Measurements from ENCODE around the gene NFKB1. TPM values are rescaled to one million over a fixed set of nuclear protein-coding genes. Genes with fewer than 3 reads are reported as not detected.

Gene NFKB1
- total RNA-seq, 1 donor from 2014 or later: 32.2 TPM

DNA sequence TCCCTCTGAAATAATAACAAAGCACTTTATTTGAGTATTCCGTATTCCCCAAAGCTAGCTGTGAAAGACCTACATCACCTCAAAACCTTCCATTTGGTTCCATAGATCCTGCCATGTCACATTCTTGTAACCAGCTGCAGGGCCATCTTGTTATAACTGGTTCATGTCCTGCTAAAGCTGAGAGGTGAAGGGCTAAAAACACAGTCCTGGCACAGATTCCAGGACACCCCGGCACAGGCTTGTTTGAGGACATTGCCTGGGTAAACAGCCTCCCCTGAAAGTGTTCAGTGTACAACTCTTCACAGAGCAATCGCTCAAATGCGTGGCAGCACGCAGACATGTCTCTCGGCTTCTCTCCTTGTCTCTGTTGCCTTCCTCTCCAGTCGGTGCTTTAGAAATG is 130.5 kb downstream of the NFKB1 start:
- no peak for DNase-seq

- DNase-seq: no peak
These were observed 131.3 kb downstream of the NFKB1 start for GRCh38 chr4:102632241-102633065.

DNA sequence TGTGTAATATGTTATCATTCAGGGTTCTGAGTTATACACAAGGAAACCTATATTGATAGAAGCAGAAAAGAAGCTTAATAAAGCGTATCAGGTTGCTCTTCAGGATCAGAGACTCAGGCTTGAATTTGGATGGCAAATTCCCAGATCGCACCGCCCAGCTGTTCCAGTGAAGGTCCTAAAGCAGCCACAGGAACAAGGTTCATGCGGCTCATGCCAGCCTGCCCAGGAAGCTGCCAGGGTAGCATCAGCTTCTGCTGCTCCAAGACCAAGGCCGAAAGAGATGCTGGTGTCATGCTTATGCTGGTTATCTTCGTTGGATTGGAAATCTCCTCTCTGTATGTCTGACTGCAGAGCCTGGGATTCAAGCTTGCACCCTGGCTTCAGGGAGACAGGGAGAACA is 131.9 kb downstream of the NFKB1 start:
- DNase-seq: no peak

DNA sequence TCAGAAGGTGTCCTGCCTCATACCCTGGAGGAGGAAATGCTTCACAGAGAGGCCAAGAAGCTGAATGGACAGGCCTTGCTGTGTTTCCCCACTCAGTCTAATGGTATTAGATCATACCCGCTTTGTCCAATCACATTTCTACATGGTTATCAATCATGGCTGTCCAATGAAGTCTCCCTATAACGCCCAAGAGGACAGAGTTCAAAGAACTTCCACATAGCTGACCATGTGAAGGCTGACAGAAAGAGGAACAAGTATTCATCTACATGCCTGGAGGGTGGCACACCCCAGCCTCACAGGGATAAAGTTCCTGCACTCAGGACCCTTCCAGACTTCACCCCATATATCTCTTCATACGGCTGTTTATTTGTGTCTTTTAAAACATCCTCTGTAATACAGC is 136.2 kb downstream of the NFKB1 start:
- no peak for DNase-seq

DNA sequence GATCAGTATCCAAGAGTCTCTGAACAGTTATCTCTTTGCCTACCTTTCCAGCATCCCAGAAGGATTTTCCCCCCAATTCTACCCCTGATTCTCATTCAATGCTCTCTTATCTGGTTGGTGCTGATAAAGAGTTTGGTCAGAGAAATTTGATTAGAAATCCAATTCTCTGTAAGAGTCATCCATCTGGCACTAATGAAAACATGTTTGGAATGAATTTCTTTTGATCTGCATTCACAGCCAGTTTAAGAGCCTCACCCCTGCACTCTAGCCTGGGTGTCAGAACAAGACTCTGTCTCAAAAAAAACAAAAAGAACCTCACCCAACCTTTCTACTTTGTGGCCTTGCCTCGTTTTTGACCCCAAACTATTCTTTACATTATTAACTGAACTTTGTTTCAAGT is 137.5 kb downstream of the NFKB1 start:
- DNase-seq: no peak

DNA sequence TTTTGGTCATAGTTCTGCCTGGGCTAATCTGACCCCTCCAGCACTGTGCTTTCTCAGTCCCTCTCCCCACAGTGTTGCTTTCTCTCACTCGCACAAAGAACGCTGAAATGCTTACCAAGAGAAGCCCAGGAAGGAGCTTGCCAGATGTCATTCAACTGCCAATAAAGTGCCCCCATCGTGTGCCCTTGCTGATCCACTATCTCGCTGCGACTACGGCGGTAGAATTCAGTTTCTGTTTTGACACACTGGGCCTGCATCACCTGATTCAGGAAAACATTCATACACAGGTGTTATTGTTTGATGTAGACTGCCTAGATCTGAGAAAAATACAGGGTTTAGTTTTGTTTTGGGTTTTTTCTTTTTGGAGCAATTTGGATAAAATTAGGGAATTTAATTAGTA is 138.4 kb downstream of the NFKB1 start:
- DNase-seq: no peak

DNA sequence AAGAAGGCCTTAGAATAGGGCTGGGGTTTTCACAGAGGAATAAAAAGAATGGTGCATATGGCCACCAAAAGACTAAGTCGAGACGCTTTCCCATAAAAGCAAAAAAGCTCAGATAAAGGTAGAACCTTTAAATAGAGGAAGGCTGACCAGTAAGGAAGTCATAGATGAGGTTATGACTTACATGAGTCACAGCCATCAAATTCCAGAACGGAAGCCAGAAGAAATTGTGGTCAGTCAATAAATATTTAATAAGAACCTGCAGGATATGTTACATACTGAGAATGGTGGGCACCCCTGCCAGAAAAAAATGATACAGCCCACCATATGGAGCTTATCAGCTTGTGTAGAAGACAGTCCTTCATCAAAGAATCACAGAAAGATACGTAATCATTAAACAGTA is 139.5 kb downstream of the NFKB1 start:
- DNase-seq: no peak

DNA sequence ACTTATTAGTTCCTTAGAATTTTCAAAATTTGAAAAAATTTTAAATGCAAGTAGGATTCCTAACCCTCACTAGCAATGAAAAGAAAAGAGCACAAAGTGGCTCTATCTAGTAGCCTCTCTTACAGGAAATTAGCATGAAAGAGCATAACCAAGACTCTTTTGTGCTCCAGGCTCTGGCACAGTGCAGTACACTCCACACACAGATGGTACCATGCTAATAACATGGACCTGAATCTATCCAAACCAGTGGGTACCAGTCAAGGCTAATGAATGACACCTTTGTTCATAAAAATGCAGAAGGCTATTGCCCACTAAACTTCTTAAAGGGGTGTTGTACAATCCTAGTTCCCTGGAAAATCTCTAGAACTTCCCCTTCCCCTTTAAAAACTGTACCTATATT is 140.6 kb downstream of the NFKB1 start:
- DNase-seq: no peak

DNA sequence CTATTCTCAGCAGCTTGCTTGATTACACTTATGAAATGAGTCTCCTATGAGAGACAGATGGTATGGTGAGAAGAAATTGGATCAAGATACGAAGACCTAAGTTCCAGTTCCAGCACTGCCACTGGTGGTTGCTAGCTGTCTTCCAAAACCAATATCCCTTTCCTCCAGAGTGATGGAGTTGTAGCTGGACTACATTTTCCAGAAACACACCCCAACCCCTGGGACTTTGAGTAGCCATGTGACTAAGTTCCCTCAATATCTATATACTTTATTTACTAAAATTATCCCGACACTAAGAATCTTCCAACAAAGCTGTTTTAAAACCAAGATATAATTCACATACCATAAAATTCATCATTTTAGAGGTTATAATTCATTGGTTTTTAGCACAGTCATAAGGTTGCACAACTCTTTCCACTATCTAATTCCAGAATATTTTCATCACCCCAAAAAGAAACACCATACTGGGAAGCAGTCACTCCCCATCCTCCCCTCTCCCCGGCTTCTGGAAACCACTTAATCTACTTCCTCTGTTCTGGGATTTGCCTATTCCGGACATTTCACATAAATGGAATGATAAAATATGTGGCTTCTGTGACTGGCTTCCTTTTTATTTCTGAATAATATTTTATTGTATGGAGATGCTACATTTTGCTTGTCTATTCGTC is 141.6 kb downstream of the NFKB1 start:
- DNase-seq: no peak

DNA sequence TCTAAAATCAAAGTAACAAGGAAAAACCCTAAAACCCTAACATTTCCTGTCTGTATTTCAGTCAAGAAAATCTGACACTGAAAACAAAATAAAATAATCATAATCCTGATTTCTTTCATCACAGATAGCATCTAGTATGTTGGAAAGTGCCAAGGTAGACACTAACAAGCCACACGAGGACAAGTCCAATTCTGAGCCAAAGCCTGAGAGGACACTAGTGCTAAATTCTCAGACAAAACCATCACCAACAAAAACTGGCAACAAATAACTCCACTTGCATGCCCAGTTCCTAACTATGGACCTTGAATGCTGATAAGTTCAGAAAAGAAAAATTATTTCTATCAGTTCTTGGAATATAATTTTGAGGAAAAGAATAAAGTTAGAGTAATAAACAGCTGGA is 146.0 kb downstream of the NFKB1 start:
- DNase-seq: no peak

GRCh38 chr4:102657206-102657605 is 156.0 kb downstream of the NFKB1 start:
- DNase-seq: no peak

DNA sequence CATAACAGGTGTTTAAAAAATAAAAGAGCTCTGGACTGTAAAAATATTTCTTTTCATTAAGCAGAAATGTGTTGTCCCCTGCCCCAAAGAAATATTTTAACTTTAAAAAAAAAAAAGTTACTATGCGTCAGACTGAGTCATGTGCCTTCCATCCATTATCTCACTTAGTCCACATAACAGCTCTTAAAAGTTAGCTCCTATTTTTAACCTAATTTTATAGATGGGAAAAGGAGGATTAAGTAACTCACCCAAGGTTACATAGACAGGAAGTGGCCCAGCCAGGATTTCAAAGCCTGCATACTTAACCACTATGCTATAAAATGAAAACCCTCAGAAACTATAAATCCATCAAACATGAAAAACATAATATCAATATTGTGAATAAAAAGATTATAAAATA is 161.9 kb downstream of the NFKB1 start:
- DNase-seq: no peak

GRCh38 chr4:102665527-102665926 is 164.4 kb downstream of the NFKB1 start:
- DNase-seq: peak; percentile 15

Other genes with a start within 250 kb of the NFKB1 start
- gene SLC39A8, start 155.9 kb upstream of the NFKB1 start, total RNA-seq: 8.2 TPM